Measurements from ENCODE around the gene PTPRN2. TPM values are rescaled to one million over a fixed set of nuclear protein-coding genes. Genes with fewer than 3 reads are reported as not detected.

The PTPRN2 gene
- total RNA-seq, 1 experiment from 2014 or later, result 0.11 TPM

- DNase-seq (ENCODE audit: low spot score), result no peak
- H3K27me3 ChIP-seq (replicated peaks; ENCODE audit: insufficient read depth, low read depth, low read length, poor library complexity), result peaks cover 26% of the 10 kb centered on the region
- intact Hi-C loops (cut with micrococcal nuclease; ENCODE audit: unreplicated experiment), result no loop called here
- TF ChIP-seq CTCF (conservative IDR thresholded peaks at IDR 0.05; ENCODE audit: low read depth, low read length) (no peak), EZH2 (IDR thresholded peaks at IDR 0.05; ENCODE audit: borderline replicate concordance, low read depth, low read length, poor library complexity, severe bottlenecking) (no peak)
- no peak overlapping the region for H3K27ac ChIP-seq (ENCODE audit: low read depth, low read length, poor library complexity, severe bottlenecking)
- H3K4me3 ChIP-seq (ENCODE audit: low read depth, low read length, poor library complexity, severe bottlenecking), result no peak overlapping the region
- peaks cover 10% of the 10 kb centered on the region for H3K9me3 ChIP-seq (ENCODE audit: low read depth, low read length, poor library complexity, severe bottlenecking)
- BruUV-seq (replicated peaks), result no TSS peak
- H3K4me1 ChIP-seq (ENCODE audit: insufficient read depth, low read length, poor library complexity, severe bottlenecking), result no peaks in the 10 kb centered on the region
- CTCF ChIA-PET, result no interaction called here
- POLR2A ChIA-PET (ENCODE audit: low non-redundant PET), result no interaction called here
- H3K36me3 ChIP-seq (ENCODE audit: insufficient read depth, low read length, poor library complexity, severe bottlenecking), result no peaks in the 10 kb centered on the region
Measured at GRCh38 chr7:157506268-157506667, 1081.4 kb downstream of the PTPRN2 start.

GRCh38 chr7:157505646-157506045 is 1082.0 kb downstream of the PTPRN2 start:
- H3K27ac ChIP-seq (ENCODE audit: low read depth, low read length, poor library complexity, severe bottlenecking), result no peak overlapping the region
- H3K36me3 ChIP-seq (ENCODE audit: insufficient read depth, low read length, poor library complexity, severe bottlenecking), result no peaks in the 10 kb centered on the region
- no peak overlapping the region for H3K4me3 ChIP-seq (ENCODE audit: low read depth, low read length, poor library complexity, severe bottlenecking)
- ChIA-PET CTCF (no interaction called here), POLR2A (ENCODE audit: low non-redundant PET) (no interaction called here)
- TF ChIP-seq EZH2 (IDR thresholded peaks at IDR 0.05; ENCODE audit: borderline replicate concordance, low read depth, low read length, poor library complexity, severe bottlenecking), result no peak
- TF ChIP-seq CTCF (conservative IDR thresholded peaks at IDR 0.05; ENCODE audit: low read depth, low read length), result no peak
- peaks cover 26% of the 10 kb centered on the region for H3K27me3 ChIP-seq (replicated peaks; ENCODE audit: insufficient read depth, low read depth, low read length, poor library complexity)
- no TSS peak for BruUV-seq (replicated peaks)
- no peaks in the 10 kb centered on the region for H3K4me1 ChIP-seq (ENCODE audit: insufficient read depth, low read length, poor library complexity, severe bottlenecking)
- no peak for DNase-seq (ENCODE audit: low spot score)
- peaks cover 10% of the 10 kb centered on the region for H3K9me3 ChIP-seq (ENCODE audit: low read depth, low read length, poor library complexity, severe bottlenecking)
- intact Hi-C loops (cut with micrococcal nuclease; ENCODE audit: unreplicated experiment), result no loop called here

GRCh38 chr7:157503229-157503628 is 1084.4 kb downstream of the PTPRN2 start:
- Histone ChIP-seq H3K4me3 (ENCODE audit: low read depth, low read length, poor library complexity, severe bottlenecking) (no peak overlapping the region), H3K27ac (ENCODE audit: low read depth, low read length, poor library complexity, severe bottlenecking) (no peak overlapping the region), H3K4me1 (ENCODE audit: insufficient read depth, low read length, poor library complexity, severe bottlenecking) (no peaks in the 10 kb centered on the region), H3K27me3 (replicated peaks; ENCODE audit: insufficient read depth, low read depth, low read length, poor library complexity) (peaks cover 14% of the 10 kb centered on the region), H3K9me3 (ENCODE audit: low read depth, low read length, poor library complexity, severe bottlenecking) (peaks cover 10% of the 10 kb centered on the region), H3K36me3 (ENCODE audit: insufficient read depth, low read length, poor library complexity, severe bottlenecking) (no peaks in the 10 kb centered on the region)
- no peak for DNase-seq (ENCODE audit: low spot score)
- ChIA-PET POLR2A (ENCODE audit: low non-redundant PET) (no interaction called here), CTCF (no interaction called here)
- BruUV-seq (replicated peaks), result no TSS peak
- TF ChIP-seq EZH2 (IDR thresholded peaks at IDR 0.05; ENCODE audit: borderline replicate concordance, low read depth, low read length, poor library complexity, severe bottlenecking) (no peak), CTCF (conservative IDR thresholded peaks at IDR 0.05; ENCODE audit: low read depth, low read length) (no peak)
- intact Hi-C loops (cut with micrococcal nuclease; ENCODE audit: unreplicated experiment), result no loop called here

All from A673 (cell line).